HepG2 (cell line): ENCODE measurements around the gene PIP4K2C. TPM values are rescaled to one million over a fixed set of nuclear protein-coding genes. Genes with fewer than 3 reads are reported as not detected.

Experiments
- ARHGAP35 ChIP-seq: sonication (generic); formaldehyde crosslinking; IDR thresholded peaks from 2 replicates; pipeline ENCODE4 v1.9.0; 2022; ENCODE audit warnings: mild to moderate bottlenecking, inconsistent platforms, moderate library complexity, missing genetic modification reagents, borderline replicate concordance
- CBX5 ChIP-seq: sonication (generic); formaldehyde crosslinking; IDR thresholded peaks from 2 replicates; pipeline ENCODE4 v1.4.0; 2020; ENCODE audit warnings: missing genetic modification reagents, borderline replicate concordance
- ESRRA ChIP-seq: sonication (generic); formaldehyde crosslinking; IDR thresholded peaks from 2 replicates; pipeline ENCODE4 v1.5.1; 2020; ENCODE audit warnings: mild to moderate bottlenecking, low read depth, missing genetic modification reagents
- FOSL1 ChIP-seq: sonication (generic); formaldehyde crosslinking; IDR thresholded peaks from 2 replicates; pipeline ENCODE4 v1.9.0; 2021; ENCODE audit warnings: missing genetic modification reagents, borderline replicate concordance
- FOXA1 ChIP-seq, 2 experiments: fragments of 450-650 bp in 1 of 2; sonication (generic) in 1 of 2; formaldehyde crosslinking in 1 of 2; IDR thresholded peaks; 2 replicates each; pipeline versions ENCODE4 v1.4.0 to v1.6.1; 2016 to 2020; ENCODE audit warnings: missing genetic modification reagents in 1 of 2
- FOXJ3 ChIP-seq: sonication (generic); formaldehyde crosslinking; IDR thresholded peaks from 2 replicates; pipeline ENCODE4 v1.4.0; 2020; ENCODE audit warnings: missing genetic modification reagents, mild to moderate bottlenecking, borderline replicate concordance
- NFKB2 ChIP-seq: sonication (generic); formaldehyde crosslinking; IDR thresholded peaks from 2 replicates; pipeline ENCODE4 v1.4.0; 2020; ENCODE audit warnings: missing genetic modification reagents, borderline replicate concordance
- NFYB ChIP-seq: sonication (generic); formaldehyde crosslinking; IDR thresholded peaks from 2 replicates; pipeline ENCODE4 v1.4.0; 2020; ENCODE audit warnings: missing genetic modification reagents
- PPARG ChIP-seq: conservative IDR thresholded peaks from 2 replicates; pipeline ENCODE4 v1.6.1; 2016; ENCODE audit warnings: missing biosample characterization, missing genetic modification reagents
- STAG1 ChIP-seq: sonication (generic); formaldehyde crosslinking; IDR thresholded peaks from 2 replicates; pipeline ENCODE4 v1.4.0; 2020; ENCODE audit warnings: missing genetic modification reagents
- WIZ ChIP-seq: sonication (generic); formaldehyde crosslinking; IDR thresholded peaks from 2 replicates; pipeline ENCODE4 v1.5.1; 2020; ENCODE audit warnings: mild to moderate bottlenecking, missing genetic modification reagents
- ZMYM3 ChIP-seq: sonication (generic); formaldehyde crosslinking; IDR thresholded peaks from 2 replicates; pipeline ENCODE4 v1.5.1; 2020; ENCODE audit warnings: mild to moderate bottlenecking, missing genetic modification reagents
- ZMYM4 ChIP-seq: sonication (generic); formaldehyde crosslinking; IDR thresholded peaks from 2 replicates; pipeline ENCODE4 v1.8.1; 2023; ENCODE audit warnings: mild to moderate bottlenecking, missing genetic modification reagents
- ZNF567 ChIP-seq: sonication (generic); formaldehyde crosslinking; IDR thresholded peaks from 2 replicates; pipeline ENCODE4 v1.8.1; 2023; ENCODE audit warnings: mild to moderate bottlenecking, missing genetic modification reagents, borderline replicate concordance
- polyA plus RNA-seq, 8 experiments: library from polyadenylated mRNA; depleted of rRNA in 3 of 8; stranded (reverse) in 7 of 8; unstranded in 1 of 8; fragments of >200 nt; fragmentation: Illumina TruSeq in 4 of 8; extraction: Trizol in 4 of 8; gene quantifications; 2 replicates each; pipeline versions ENCODE4 v1.2.1 to v1.2.3, GENCODE V29; 2011 to 2016; ENCODE audit warnings: low read depth in 4 of 8, missing spikeins in 1 of 8, mixed read lengths in 1 of 8; ENCODE audit not compliant: insufficient read depth in 1 of 8
- total RNA-seq, 5 experiments: library from RNA; depleted of rRNA; stranded (reverse); fragments of >200 nt; fragmentation: Illumina TruSeq; extraction: Trizol; gene quantifications; 2 replicates each; pipeline ENCODE4 v1.2.3, GENCODE V29; 2016; ENCODE audit warnings: low read depth in 1 of 5
- TF ChIP-seq, protein P1 (sequence below): sonication (generic); formaldehyde crosslinking; IDR thresholded peaks from 2 replicates; pipeline ENCODE4 v1.8.0; 2022; ENCODE audit warnings: missing genetic modification reagents, low read depth, mild to moderate bottlenecking, borderline replicate concordance
- TF ChIP-seq, protein P2 (sequence below): sonication (generic); formaldehyde crosslinking; IDR thresholded peaks from 2 replicates; pipeline ENCODE4 v1.5.1; 2020; ENCODE audit warnings: missing genetic modification reagents, mild to moderate bottlenecking, borderline replicate concordance
- TF ChIP-seq, protein P3 (sequence below): sonication (generic); formaldehyde crosslinking; conservative IDR thresholded peaks from 2 replicates; pipeline ENCODE4 v1.4.0; 2020; ENCODE audit warnings: missing genetic modification reagents
- TF ChIP-seq, protein P4 (sequence below), 2 experiments: fragments of 450-650 bp in 1 of 2; sonication (generic) in 1 of 2; formaldehyde crosslinking; IDR thresholded peaks; 2 replicates each; pipeline versions ENCODE4 v1.5.0 to v1.8.0; 2020 to 2022; ENCODE audit warnings: mild to moderate bottlenecking in 1 of 2, missing genetic modification reagents in 1 of 2

PIP4K2C gene
- total and polyA plus RNA-seq, 2 of the 13 experiments (the other 11 are each of a cell fraction or from before 2014, with no cell fraction given), result 23.3 to 26.4 TPM

DNA sequence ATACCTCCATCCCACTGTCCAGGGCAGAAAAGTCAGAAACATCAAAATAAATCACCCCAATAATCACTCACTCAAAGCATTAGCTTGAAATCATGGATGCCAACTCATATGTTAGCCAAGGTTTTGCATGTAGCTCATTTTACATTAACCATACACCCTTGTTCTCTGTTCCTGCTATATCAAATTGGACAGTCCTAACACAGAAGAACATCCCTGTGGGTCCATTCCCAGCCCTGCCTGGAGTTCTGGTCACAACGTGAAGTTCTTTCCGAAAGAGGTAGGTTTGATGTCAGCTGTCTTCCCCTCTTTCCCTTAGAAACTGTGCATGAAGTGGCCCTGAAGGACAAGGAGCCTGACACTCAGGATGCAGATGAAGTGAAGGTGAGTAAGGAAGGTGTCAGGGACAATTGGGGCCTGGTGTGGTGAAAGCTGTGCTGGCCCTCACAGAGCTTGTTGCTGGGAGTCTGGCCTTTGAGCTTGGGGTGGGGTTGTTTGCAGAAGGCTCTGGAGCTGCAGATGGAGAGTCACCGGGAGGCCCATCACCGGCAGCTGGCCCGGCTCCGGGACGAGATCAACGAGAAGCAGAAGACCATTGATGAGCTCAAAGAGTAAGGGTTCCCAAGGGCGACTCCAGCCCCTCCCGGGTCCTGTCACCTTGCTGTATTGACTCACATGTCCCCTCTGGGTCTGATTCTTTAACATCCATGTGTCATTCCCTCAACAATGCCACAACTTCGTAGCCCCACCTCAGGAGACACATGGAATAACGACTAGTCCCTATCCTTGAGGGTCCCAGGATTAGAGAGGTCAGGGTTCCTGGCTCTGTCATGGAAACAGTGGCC lies 15.0 kb upstream of the PIP4K2C start (continued):
- TF ChIP-seq, protein P1, sequence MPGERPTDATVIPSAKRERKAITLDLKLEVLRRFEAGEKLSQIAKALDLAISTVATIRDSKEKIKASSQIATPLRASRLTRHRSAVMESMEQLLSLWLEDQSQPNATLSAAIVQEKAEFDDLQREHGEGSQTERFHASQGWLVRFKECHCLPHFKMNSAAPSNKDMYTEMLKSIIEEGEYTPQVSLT (CRISPR knock-in tag), result no peak
- TF ChIP-seq ZMYM3 (CRISPR knock-in tag) (peak; percentile 50; the same call in 1 of the 2 replicates), FOXJ3 (CRISPR knock-in tag) (0 out of 2 replicates have a peak, but pooled peaks have one; percentile 18), NFYB (CRISPR knock-in tag) (no peak), STAG1 (CRISPR knock-in tag) (peak; percentile 16; the same call in 1 of the 2 replicates), FOSL1 (peak; percentile 20; the same call in 1 of the 2 replicates), ARHGAP35 (CRISPR knock-in tag) (peak; percentile 23; the same call in 1 of the 2 replicates), CBX5 (0 out of 2 replicates have a peak, but pooled peaks have one; percentile 55), PPARG (CRISPR knock-in tag) (peak; percentile 29; the same call in 1 of the 2 replicates), ZMYM4 (CRISPR knock-in tag) (peak; percentile 43; the same call in 1 of the 2 replicates), ESRRA (peak; percentile 68), FOXA1 (IDR thresholded peaks at IDR 0.05) (no peak), FOXA1 (CRISPR knock-in tag; IDR thresholded peaks at IDR 0.05) (peak; percentile 62; the same call in 1 of the 2 replicates), WIZ (CRISPR knock-in tag) (0 out of 2 replicates have a peak, but pooled peaks have one; percentile 29), NFKB2 (CRISPR knock-in tag) (peak; percentile 59; the same call in 1 of the 2 replicates), ZNF567 (CRISPR knock-in tag) (peak; percentile 74; the same call in 1 of the 2 replicates)
- TF ChIP-seq, protein P2, sequence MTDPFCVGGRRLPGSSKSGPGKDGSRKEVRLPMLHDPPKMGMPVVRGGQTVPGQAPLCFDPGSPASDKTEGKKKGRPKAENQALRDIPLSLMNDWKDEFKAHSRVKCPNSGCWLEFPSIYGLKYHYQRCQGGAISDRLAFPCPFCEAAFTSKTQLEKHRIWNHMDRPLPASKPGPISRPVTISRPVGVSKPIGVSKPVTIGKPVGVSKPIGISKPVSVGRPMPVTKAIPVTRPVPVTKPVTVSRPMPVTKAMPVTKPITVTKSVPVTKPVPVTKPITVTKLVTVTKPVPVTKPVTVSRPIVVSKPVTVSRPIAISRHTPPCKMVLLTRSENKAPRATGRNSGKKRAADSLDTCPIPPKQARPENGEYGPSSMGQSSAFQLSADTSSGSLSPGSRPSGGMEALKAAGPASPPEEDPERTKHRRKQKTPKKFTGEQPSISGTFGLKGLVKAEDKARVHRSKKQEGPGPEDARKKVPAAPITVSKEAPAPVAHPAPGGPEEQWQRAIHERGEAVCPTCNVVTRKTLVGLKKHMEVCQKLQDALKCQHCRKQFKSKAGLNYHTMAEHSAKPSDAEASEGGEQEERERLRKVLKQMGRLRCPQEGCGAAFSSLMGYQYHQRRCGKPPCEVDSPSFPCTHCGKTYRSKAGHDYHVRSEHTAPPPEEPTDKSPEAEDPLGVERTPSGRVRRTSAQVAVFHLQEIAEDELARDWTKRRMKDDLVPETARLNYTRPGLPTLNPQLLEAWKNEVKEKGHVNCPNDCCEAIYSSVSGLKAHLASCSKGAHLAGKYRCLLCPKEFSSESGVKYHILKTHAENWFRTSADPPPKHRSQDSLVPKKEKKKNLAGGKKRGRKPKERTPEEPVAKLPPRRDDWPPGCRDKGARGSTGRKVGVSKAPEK, result 0 out of 2 replicates have a peak, but pooled peaks have one; percentile 44
- TF ChIP-seq, protein P3, sequence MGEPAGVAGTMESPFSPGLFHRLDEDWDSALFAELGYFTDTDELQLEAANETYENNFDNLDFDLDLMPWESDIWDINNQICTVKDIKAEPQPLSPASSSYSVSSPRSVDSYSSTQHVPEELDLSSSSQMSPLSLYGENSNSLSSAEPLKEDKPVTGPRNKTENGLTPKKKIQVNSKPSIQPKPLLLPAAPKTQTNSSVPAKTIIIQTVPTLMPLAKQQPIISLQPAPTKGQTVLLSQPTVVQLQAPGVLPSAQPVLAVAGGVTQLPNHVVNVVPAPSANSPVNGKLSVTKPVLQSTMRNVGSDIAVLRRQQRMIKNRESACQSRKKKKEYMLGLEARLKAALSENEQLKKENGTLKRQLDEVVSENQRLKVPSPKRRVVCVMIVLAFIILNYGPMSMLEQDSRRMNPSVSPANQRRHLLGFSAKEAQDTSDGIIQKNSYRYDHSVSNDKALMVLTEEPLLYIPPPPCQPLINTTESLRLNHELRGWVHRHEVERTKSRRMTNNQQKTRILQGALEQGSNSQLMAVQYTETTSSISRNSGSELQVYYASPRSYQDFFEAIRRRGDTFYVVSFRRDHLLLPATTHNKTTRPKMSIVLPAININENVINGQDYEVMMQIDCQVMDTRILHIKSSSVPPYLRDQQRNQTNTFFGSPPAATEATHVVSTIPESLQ (CRISPR knock-in tag), result 0 out of 2 replicates have a peak, but pooled peaks have one; percentile 10
- TF ChIP-seq, protein P4, sequence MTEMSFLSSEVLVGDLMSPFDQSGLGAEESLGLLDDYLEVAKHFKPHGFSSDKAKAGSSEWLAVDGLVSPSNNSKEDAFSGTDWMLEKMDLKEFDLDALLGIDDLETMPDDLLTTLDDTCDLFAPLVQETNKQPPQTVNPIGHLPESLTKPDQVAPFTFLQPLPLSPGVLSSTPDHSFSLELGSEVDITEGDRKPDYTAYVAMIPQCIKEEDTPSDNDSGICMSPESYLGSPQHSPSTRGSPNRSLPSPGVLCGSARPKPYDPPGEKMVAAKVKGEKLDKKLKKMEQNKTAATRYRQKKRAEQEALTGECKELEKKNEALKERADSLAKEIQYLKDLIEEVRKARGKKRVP (CRISPR knock-in tag; IDR thresholded peaks at IDR 0.05), result 0 out of 4 replicates have a peak, but pooled peaks of 1 of the 2 experiments have one; percentile 19
